HG03460 (cell line): ENCODE measurements around the gene CCP110.
"Not testable (repeated sequence)": the region's sequence is repeated elsewhere in the genome, so short reads cannot be mapped to it uniquely, and the experiment has no call there.

Experiments
- ATAC-seq: cut with Tn5 transposase; IDR thresholded peaks from one replicate; pipeline ENCODE4 v1.9.1; 2021; ENCODE audit not compliant: unreplicated experiment

CCP110 gene

GRCh38 chr16:19512297-19512696, 11.4 kb upstream of the CCP110 start:
- ATAC-seq: no peak

- ATAC-seq: no peak
Measured at GRCh38 chr16:19513377-19514053, 10.2 kb upstream of the CCP110 start.

- no peak for ATAC-seq
Measured at GRCh38 chr16:19515757-19516156, 8.0 kb upstream of the CCP110 start.

- no peak for ATAC-seq
Measured at GRCh38 chr16:19517424-19518089, 6.2 kb upstream of the CCP110 start.

GRCh38 chr16:19518388-19518787, 5.4 kb upstream of the CCP110 start:
- no peak for ATAC-seq

GRCh38 chr16:19520861-19521331, 2.8 kb upstream of the CCP110 start:
- ATAC-seq: no peak

- peak; percentile 63 for ATAC-seq
Measured at GRCh38 chr16:19521471-19522396, 2.0 kb upstream of the CCP110 start, which contains the start of gene GDE1. GDE1 (minus strand) TSS chr16:19522098; CDS start chr16:19521964, 134 bp downstream.

GRCh38 chr16:19522397-19522732, 1.4 kb upstream of the CCP110 start:
- ATAC-seq: no peak

GRCh38 chr16:19522760-19523159, 982 bp upstream of the CCP110 start:
- no peak for ATAC-seq

GRCh38 chr16:19523184-19523558, 571 bp upstream of the CCP110 start:
- no peak for ATAC-seq

GRCh38 chr16:19524356-19524615, 544 bp downstream of the CCP110 start:
- no peak for ATAC-seq

GRCh38 chr16:19524616-19525384, 1.1 kb downstream of the CCP110 start:
- no peak for ATAC-seq

GRCh38 chr16:19525385-19525723, 1.6 kb downstream of the CCP110 start:
- ATAC-seq: no peak

- ATAC-seq: no peak
Measured at GRCh38 chr16:19527161-19527560, 3.4 kb downstream of the CCP110 start.

- ATAC-seq: no peak
Measured at GRCh38 chr16:19528666-19529065, 4.9 kb downstream of the CCP110 start.

GRCh38 chr16:19532601-19533000, 8.9 kb downstream of the CCP110 start:
- no peak for ATAC-seq

GRCh38 chr16:19540241-19540970, 16.7 kb downstream of the CCP110 start:
- ATAC-seq: no peak

GRCh38 chr16:19542138-19542821, 18.5 kb downstream of the CCP110 start:
- ATAC-seq: no peak

GRCh38 chr16:19543278-19543996, 19.7 kb downstream of the CCP110 start:
- not testable (repeated sequence) for ATAC-seq
